Measurements from ENCODE around the gene CLK3. TPM values are rescaled to one million over a fixed set of nuclear protein-coding genes. Genes with fewer than 3 reads are reported as not detected.
"Not testable (repeated sequence)": the region's sequence is repeated elsewhere in the genome, so short reads cannot be mapped to it uniquely, and the experiment has no call there.

The CLK3 gene
- total RNA-seq, 2 donors from 2014 or later: 116 to 120 TPM

DNA sequence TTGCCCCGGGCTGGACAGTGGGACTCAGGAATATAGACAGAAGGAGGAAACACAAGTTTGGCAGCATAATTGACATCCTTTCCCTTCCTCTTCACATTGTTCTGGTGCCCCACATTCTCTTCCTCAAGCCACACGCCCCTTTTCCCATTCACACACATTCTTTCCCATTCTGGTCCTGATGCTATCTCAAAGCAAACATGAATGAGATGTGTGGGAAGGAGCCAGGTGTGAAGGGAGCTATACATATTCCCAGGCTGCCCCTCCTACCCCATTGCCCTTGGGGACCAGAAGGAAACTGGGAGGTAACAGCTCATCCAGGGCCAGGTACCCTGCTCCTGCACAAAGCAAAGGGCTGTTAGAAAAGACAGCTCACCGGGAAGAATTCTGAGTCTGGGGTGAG, 23.4 kb upstream of the CLK3 start:
- H3K36me3 Mint-ChIP-seq (ENCODE audit: insufficient read depth in 2 of 2): peaks cover 2 to 14% of the 10 kb centered on the region in 2 donors
- H3K27me3 Mint-ChIP-seq (ENCODE audit: low read depth): no peaks in the 10 kb centered on the region
- DNase-seq: no peak
- no peak for ATAC-seq (replicated peaks in 1 of 2)
- no peaks in the 10 kb centered on the region for H3K9me3 Mint-ChIP-seq
- H3K27ac Mint-ChIP-seq: no peak overlapping the region
- H3K4me3 Mint-ChIP-seq: no peak overlapping the region
- peaks cover 1% of the 10 kb centered on the region for H3K4me1 Mint-ChIP-seq (ENCODE audit: low read depth)

GRCh38 chr15:74593122-74593521, 22.5 kb upstream of the CLK3 start:
- Mint-ChIP-seq H3K36me3 (ENCODE audit: insufficient read depth in 2 of 2) (peaks cover 2 to 14% of the 10 kb centered on the region in 2 donors), H3K27me3 (ENCODE audit: low read depth) (no peaks in the 10 kb centered on the region), H3K4me1 (ENCODE audit: low read depth) (peaks cover 10% of the 10 kb centered on the region), H3K4me3 (no peak overlapping the region), H3K9me3 (no peaks in the 10 kb centered on the region), H3K27ac (no peak overlapping the region)
- ATAC-seq (replicated peaks in 1 of 2) (no peak), DNase-seq (no peak)

DNA sequence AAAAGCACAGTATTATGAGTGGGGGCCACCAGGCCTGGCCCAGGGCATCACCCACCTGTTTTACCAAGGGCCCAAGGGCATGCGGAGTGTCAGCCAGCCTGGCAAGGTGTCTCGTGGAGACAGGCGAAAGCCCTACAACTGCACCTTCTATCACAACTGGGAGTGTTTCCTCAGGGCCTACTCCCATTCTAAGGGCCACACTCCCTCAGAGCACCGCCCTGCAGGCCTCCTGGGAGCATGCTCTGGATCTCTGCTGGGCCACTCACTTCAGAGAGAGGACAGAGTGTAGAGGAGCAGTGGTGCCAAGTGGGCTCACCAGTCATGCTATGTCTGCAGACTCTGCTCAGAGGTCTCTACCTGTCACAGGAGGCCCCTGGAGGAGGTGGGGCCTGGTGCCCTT, 21.2 kb upstream of the CLK3 start:
- H3K9me3 Mint-ChIP-seq: no peaks in the 10 kb centered on the region
- H3K27me3 Mint-ChIP-seq (ENCODE audit: low read depth): no peaks in the 10 kb centered on the region
- peaks cover 4 to 14% of the 10 kb centered on the region in 2 donors for H3K36me3 Mint-ChIP-seq (ENCODE audit: insufficient read depth in 2 of 2)
- no peak for ATAC-seq (replicated peaks in 1 of 2)
- H3K27ac Mint-ChIP-seq: no peak overlapping the region
- DNase-seq: no peak
- no peak overlapping the region for H3K4me3 Mint-ChIP-seq
- H3K4me1 Mint-ChIP-seq (ENCODE audit: low read depth): peaks cover 21% of the 10 kb centered on the region

DNA sequence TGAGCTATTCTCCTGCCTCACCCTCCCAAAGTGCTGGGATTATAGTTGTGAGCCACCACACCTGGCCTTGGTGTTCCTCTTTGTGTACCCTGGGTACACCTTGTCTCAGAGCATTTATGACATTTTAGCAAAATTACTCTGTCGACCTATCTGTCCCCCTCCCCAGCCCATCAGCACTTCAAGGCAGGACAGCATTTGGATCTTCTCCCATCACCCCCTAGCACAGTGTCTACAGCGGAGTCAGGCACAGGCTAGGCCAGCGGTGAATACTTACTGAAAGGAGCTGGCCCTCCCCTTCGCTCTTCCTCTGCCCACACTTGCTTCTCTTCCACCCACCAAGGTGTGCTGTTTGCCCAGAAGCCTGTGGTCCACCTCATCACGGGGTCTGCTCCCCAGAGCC, 20.4 kb upstream of the CLK3 start:
- no peak for ATAC-seq (replicated peaks in 1 of 2)
- H3K4me3 Mint-ChIP-seq: no peak overlapping the region
- peaks cover 4 to 14% of the 10 kb centered on the region in 2 donors for H3K36me3 Mint-ChIP-seq (ENCODE audit: insufficient read depth in 2 of 2)
- peaks cover 24% of the 10 kb centered on the region for H3K4me1 Mint-ChIP-seq (ENCODE audit: low read depth)
- no peak overlapping the region for H3K27ac Mint-ChIP-seq
- DNase-seq: no peak
- H3K9me3 Mint-ChIP-seq: no peaks in the 10 kb centered on the region
- no peaks in the 10 kb centered on the region for H3K27me3 Mint-ChIP-seq (ENCODE audit: low read depth)

DNA sequence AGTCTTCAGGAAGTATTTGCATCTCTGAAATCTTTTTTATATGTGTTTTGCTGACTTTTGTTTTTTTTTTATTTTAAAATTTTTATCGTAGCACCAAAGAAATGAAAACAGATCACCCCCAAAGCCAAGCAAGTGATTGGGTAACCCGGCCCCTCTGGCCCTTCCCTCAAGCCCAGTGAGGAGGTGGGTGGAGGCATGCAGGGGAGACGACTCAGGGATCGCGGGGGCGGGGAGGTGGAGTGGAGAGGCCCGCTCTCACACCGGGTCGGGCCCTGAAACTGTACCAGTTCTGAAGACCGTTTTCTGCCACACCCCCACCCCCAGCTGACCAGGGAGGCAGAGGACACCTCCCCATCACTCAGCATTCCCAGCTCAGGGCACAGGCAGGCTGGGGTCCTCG, 18.9 kb upstream of the CLK3 start:
- peaks cover 4 to 14% of the 10 kb centered on the region in 2 donors for H3K36me3 Mint-ChIP-seq (ENCODE audit: insufficient read depth in 2 of 2)

DNA sequence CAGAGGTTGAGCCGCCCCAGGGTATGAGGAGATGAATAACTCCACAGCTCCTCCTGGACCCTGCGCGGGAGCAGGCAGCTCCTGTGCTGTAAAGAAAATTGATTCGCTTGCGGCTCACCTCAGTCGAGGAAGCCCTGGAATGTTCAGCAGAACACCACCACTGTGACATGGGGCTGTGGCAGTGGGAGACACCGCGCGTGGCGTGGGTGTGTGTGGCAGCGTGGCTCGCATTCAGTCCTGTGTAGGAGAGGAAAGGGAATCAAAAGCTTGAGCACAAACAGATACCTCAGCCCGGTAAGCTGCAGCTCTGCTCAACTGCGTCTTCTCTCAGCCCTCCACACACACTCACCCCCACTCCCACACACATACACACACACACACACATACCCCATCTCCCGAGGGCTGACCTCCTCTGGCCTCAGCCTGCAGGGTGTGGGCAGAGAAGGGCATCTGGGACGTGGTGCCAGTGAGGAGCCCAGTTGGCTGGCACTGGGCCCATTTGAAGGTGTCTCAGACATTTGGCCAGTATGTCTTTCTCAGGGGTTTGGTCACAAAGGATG, 18.4 kb upstream of the CLK3 start:
- peaks cover 24% of the 10 kb centered on the region for H3K4me1 Mint-ChIP-seq (ENCODE audit: low read depth)
- H3K4me3 Mint-ChIP-seq; H3K27me3 Mint-ChIP-seq (ENCODE audit: low read depth); H3K9me3 Mint-ChIP-seq; DNase-seq; H3K27ac Mint-ChIP-seq; ATAC-seq (replicated peaks in 1 of 2): not testable (repeated sequence)
- H3K36me3 Mint-ChIP-seq (ENCODE audit: insufficient read depth in 2 of 2): peaks cover 4 to 14% of the 10 kb centered on the region in 2 donors

More for the DNA sequence above, 18.9 kb upstream of the CLK3 start:
- DNase-seq; H3K9me3 Mint-ChIP-seq; ATAC-seq (replicated peaks in 1 of 2); H3K27me3 Mint-ChIP-seq (ENCODE audit: low read depth); H3K27ac Mint-ChIP-seq; H3K4me3 Mint-ChIP-seq: not testable (repeated sequence)
- H3K4me1 Mint-ChIP-seq (ENCODE audit: low read depth): peaks cover 24% of the 10 kb centered on the region

- H3K27ac Mint-ChIP-seq: peak overlapping the region; percentile 99
- peaks cover 24% of the 10 kb centered on the region for H3K4me1 Mint-ChIP-seq (ENCODE audit: low read depth)
- H3K4me3 Mint-ChIP-seq: peak overlapping the region; percentile 92 to 99
- H3K36me3 Mint-ChIP-seq (ENCODE audit: insufficient read depth in 2 of 2): peaks cover 4 to 9% of the 10 kb centered on the region in 2 donors
- no peaks in the 10 kb centered on the region for H3K9me3 Mint-ChIP-seq
- ATAC-seq (replicated peaks in 1 of 2) (peak; percentile 98), DNase-seq (peak; percentile 92 to 94)
- H3K27me3 Mint-ChIP-seq (ENCODE audit: low read depth): no peaks in the 10 kb centered on the region
Measured at GRCh38 chr15:74598126-74598842, 17.4 kb upstream of the CLK3 start.

DNA sequence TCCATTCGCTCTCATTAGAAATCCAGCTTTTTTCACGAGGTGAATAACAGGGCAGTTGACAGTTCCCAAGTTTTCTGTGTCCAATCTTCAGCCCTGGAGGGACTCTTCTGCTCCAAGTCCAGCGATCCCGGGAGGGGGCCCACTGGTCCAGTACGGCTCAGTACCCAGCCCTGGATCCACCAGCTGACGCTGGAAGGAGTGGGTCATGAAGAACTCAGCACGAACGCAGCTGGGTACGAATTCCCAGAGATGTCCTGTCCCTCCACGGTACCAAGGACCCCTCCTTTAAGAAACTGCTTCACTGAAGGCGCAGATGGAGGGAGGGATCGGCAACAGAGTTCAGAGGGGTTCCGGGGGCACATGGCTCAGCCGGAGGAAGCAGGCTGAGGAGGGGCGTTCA, 16.5 kb upstream of the CLK3 start:
- no peak for DNase-seq
- Mint-ChIP-seq H3K4me1 (ENCODE audit: low read depth) (peaks cover 24% of the 10 kb centered on the region), H3K27ac (peak overlapping the region; percentile 81), H3K36me3 (ENCODE audit: insufficient read depth in 2 of 2) (peaks cover 4 to 6% of the 10 kb centered on the region in 2 donors), H3K27me3 (ENCODE audit: low read depth) (no peaks in the 10 kb centered on the region), H3K9me3 (no peaks in the 10 kb centered on the region), H3K4me3 (peak overlapping the region; percentile 92 to 99)
- ATAC-seq (replicated peaks in 1 of 2): no peak

- no peak overlapping the region for H3K4me3 Mint-ChIP-seq
- no peak overlapping the region for H3K27ac Mint-ChIP-seq
- peaks cover 0 to 2% of the 10 kb centered on the region in 2 donors for H3K36me3 Mint-ChIP-seq (ENCODE audit: insufficient read depth in 2 of 2)
- no peaks in the 10 kb centered on the region for H3K9me3 Mint-ChIP-seq
- H3K4me1 Mint-ChIP-seq (ENCODE audit: low read depth): peaks cover 13% of the 10 kb centered on the region
- ATAC-seq (replicated peaks in 1 of 2) (no peak), DNase-seq (no peak)
- no peaks in the 10 kb centered on the region for H3K27me3 Mint-ChIP-seq (ENCODE audit: low read depth)
Measured at GRCh38 chr15:74603026-74603788, 12.4 kb upstream of the CLK3 start.

DNA sequence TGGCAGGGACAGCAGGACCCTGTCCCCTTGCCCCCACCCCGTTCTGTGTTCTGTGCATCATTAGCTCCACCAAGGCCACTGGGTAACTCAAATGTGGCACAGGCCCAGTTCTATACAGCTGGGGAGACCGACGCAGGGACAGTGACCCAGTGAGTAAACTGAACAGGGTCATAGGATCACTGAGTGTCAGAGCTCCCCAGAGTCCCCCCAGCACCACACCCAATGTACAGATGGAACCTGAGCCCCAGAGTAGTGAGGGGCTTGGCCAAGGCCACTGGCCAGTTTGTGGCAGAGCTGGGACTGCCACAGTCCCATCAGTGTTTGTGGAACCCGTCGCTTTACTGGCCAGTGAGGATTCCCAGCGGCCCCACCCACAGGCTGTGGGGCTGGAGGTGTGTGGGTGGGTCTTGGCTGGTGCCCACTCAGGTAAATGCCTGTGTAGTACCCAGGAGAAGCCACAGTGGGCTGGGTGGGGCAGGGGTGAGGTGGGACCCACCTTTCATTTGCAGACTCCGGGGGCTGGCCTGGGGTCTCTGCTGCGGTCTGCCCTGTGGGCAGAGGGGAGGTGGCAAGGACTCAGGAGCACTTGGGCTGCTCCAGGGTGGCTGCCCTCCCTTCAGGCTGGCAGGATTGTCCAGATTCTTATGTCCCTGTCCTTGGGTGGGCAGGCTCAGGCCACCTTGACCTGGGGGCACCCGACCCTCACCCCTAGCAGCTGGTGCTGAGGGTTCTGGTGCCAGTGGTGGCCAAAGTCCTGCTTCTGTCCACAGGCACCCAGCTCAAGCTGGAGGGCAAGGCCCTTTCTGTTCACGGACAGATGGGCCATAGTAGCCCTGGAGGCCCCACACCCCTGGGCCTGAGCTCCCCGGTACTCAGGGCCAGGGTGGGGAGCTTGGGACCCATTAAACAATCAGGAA, 11.6 kb upstream of the CLK3 start:
- Mint-ChIP-seq H3K27me3 (ENCODE audit: low read depth) (no peaks in the 10 kb centered on the region), H3K9me3 (no peaks in the 10 kb centered on the region), H3K4me3 (no peak overlapping the region), H3K36me3 (ENCODE audit: insufficient read depth in 2 of 2) (no peaks in the 10 kb centered on the region), H3K4me1 (ENCODE audit: low read depth) (peaks cover 6% of the 10 kb centered on the region), H3K27ac (no peak overlapping the region)
- DNase-seq: no peak
- no peak for ATAC-seq (replicated peaks in 1 of 2)

DNA sequence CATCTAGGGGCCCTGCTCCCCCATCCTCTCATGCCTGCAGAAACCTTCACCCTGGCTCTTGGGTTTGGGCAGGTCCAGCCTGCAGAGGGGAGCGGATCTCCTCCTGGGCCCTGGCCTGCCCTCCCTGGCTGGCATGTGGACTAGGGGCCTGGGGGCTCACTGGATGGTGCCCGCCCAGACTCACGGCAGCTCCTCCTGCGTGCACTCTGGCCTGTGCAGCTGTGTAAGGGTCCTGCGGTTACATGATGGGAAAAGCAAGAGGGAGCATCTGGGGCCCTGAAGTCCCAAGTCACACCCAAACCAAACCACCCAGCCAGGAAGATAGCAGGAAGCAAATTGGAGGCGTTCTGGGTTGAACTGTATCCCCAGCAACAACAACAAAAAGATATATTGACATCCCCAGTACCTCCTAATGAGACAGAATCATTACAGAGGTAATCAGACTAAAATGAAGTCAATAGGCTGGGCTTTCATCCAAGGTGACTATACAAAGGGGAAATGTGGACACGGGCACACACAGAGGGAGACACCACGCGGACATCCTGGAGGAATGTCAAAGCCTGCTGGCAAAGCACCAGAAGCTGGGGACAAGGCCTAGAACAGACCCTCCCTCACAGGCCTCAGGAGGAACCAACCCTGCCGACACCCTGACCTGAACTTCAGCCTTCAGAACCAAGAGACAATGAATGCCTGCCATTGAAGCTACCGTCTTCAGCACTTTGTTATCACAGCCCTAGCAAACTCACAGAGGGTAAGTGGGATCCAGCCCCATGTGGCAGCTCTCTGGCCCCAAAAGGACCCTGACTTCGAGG, 10.4 kb upstream of the CLK3 start:
- H3K36me3 Mint-ChIP-seq (ENCODE audit: insufficient read depth in 2 of 2): no peaks in the 10 kb centered on the region
- no peaks in the 10 kb centered on the region for H3K4me1 Mint-ChIP-seq (ENCODE audit: low read depth)
- no peaks in the 10 kb centered on the region for H3K27me3 Mint-ChIP-seq (ENCODE audit: low read depth)
- no peak overlapping the region for H3K27ac Mint-ChIP-seq
- ATAC-seq (replicated peaks in 1 of 2) (no peak), DNase-seq (no peak)
- no peaks in the 10 kb centered on the region for H3K9me3 Mint-ChIP-seq
- H3K4me3 Mint-ChIP-seq: no peak overlapping the region

DNA sequence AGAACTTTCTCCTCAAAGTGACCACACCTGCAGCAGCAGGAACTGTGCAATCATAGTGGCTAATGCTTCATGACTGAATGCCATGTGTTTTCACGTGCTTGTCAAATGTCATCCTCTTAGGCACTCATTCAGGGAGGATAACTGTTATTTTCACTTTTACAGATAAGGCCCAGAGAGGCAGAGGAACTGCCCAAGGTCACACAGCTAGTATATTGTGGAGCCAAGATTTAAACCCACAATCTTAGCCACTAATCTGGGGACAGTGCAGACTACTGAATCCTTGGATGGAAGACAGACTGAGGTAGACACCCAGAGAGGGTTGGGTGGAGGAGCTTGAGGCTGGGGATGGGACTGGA, 9.9 kb upstream of the CLK3 start:
- H3K4me1 Mint-ChIP-seq (ENCODE audit: low read depth): no peaks in the 10 kb centered on the region
- ATAC-seq (replicated peaks in 1 of 2): no peak
- H3K27me3 Mint-ChIP-seq (ENCODE audit: low read depth): no peaks in the 10 kb centered on the region
- DNase-seq: no peak
- no peak overlapping the region for H3K27ac Mint-ChIP-seq
- no peaks in the 10 kb centered on the region for H3K9me3 Mint-ChIP-seq
- H3K36me3 Mint-ChIP-seq (ENCODE audit: insufficient read depth in 2 of 2): no peaks in the 10 kb centered on the region
- H3K4me3 Mint-ChIP-seq: no peak overlapping the region
